Measurements from ENCODE around the gene TCIRG1.

DNA sequence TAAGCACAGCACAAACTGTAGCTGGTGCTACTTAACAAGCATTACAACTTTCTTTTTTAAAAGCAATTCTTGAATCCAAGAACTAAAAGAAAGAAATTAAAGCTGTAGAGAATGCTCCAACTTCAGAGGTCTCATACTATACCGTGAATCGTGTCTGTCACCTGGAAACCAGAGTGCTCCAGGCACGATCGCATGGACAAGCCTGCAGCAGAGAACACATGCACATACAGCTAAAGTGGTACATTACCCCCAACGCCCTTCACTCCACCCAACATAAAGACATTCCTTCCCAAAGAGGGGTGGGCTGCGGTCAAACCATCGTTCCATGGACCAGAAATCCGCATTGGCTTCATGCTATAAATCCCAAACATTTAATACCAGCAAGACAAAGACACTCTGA is 50.9 kb downstream of the TCIRG1 start:
- TF ChIP-seq CTCF (IDR thresholded peaks at IDR 0.05) (no peak), POLR2AphosphoS5 (IDR thresholded peaks at IDR 0.05; ENCODE audit: low read depth, low read length) (no peak)

Data from Panc1 (cell line).